Right cardiac atrium (tissue), 5 donors: Measurements from ENCODE around the gene ALDH3B2. TPM values are rescaled to one million over a fixed set of nuclear protein-coding genes. Genes with fewer than 3 reads are reported as not detected.
A peak's percentile ranks its signal among the peaks of the same experiment; 100 is the strongest.

ENCODE experiments used
- ATAC-seq, 2 donors: fragments of 200-7000 bp; cut with Tn5 transposase; one replicate each; pipeline versions ENCODE4 v1.8.0 to v1.9.1; 2020; ENCODE audit warnings: moderate library complexity in 2 of 2, mild to moderate bottlenecking in 1 of 2
- DNase-seq, 3 donors: peaks; one replicate each; pipeline ENCODE4 v3.0.0-alpha.2; 2020
- H3K27ac ChIP-seq: one replicate; pipeline ENCODE4 v1.5.1; 2013; ENCODE audit warnings: mild to moderate bottlenecking, low read length, control low read depth, moderate library complexity
- H3K27me3 ChIP-seq: one replicate; pipeline ENCODE4 v1.6.1; 2013; ENCODE audit not compliant: control insufficient read depth, insufficient read depth
- H3K4me1 ChIP-seq: one replicate; pipeline ENCODE4 v1.6.1; 2013; ENCODE audit warnings: low read length; ENCODE audit not compliant: control insufficient read depth, insufficient read depth
- H3K4me3 ChIP-seq: one replicate; pipeline ENCODE4 v1.5.1; 2013; ENCODE audit warnings: low read length, control low read depth
- H3K9me3 ChIP-seq: one replicate; pipeline ENCODE4 v1.6.1; 2013; ENCODE audit warnings: low read length; ENCODE audit not compliant: control insufficient read depth
- WGBS: extraction: QIAGEN DNeasy Blood & Tissue Kit; methylation state at CpG from one replicate; pipeline ENCODE4 v1.1.7; 2013; 5-methylcytosine and 5-hydroxymethylcytosine counted together
- intact Hi-C, 4 donors: fragments of 100-400 bp; cut with DNase I; formaldehyde crosslinking; loops; one replicate each; pipeline versions ENCODE4 v1.11.0 to v1.14.0; 2022 to 2023
- polyA plus RNA-seq: library from polyadenylated mRNA; stranded (reverse); fragments of 200-250 nt; gene quantifications from one replicate; pipeline ENCODE4 v1.2.3, GENCODE V29; 2013
- total RNA-seq, 4 donors: library from RNA; stranded (reverse); fragmentation: NEBNext Ultra II Directional; extraction: Animal tissue kit (Norgen Biotek cat#: 25700); gene quantifications; one replicate each; pipeline ENCODE4 v1.2.1, GENCODE V29; 2021
- donor health status: healthy with polysubstance abuse.
- donor health status: DM: no; HTN: yes; CAD: no.
- donor health status: DM: no; HTN: no; CAD: no.
- donor health status: DM: no; HTN: yes; CAD: no; lungs with severe emphysema.
- donor health status: DM: yes; HTN: yes; CAD: no.

ALDH3B2 gene
- total and polyA plus RNA-seq, 5 donors = not detected

GRCh38 chr11:67648140-67648795, 26.2 kb downstream of the ALDH3B2 start:
- no peak overlapping the region for H3K4me3 ChIP-seq
- no peak for ATAC-seq
- H3K4me1 ChIP-seq = no peaks in the 10 kb centered on the region
- intact Hi-C loops = no loop called here
- WGBS = 63% methylated on average over 12 of the region's 12 CpGs
- no peak overlapping the region for H3K27ac ChIP-seq
- no peaks in the 10 kb centered on the region for H3K9me3 ChIP-seq
- no peak for DNase-seq
- H3K27me3 ChIP-seq = no peaks in the 10 kb centered on the region

- Histone ChIP-seq H3K4me3 (no peak overlapping the region), H3K27me3 (no peaks in the 10 kb centered on the region), H3K9me3 (no peaks in the 10 kb centered on the region), H3K27ac (no peak overlapping the region), H3K4me1 (no peaks in the 10 kb centered on the region)
- DNase-seq (no peak), ATAC-seq (no peak)
- intact Hi-C loops = no loop called here
- 72% methylated on average over 15 of the region's 15 CpGs for WGBS
These were observed 27.0 kb downstream of the ALDH3B2 start for GRCh38 chr11:67647471-67647870.

- no peaks in the 10 kb centered on the region for H3K27me3 ChIP-seq
- ATAC-seq (peak in 1 of 2 donors; percentile 15), DNase-seq (peak in 1 of 3 donors; percentile 50)
- H3K4me1 ChIP-seq = no peaks in the 10 kb centered on the region
- intact Hi-C loops = no loop called here
- H3K27ac ChIP-seq = no peak overlapping the region
- WGBS = 77% methylated on average over 24 of the region's 24 CpGs
- no peaks in the 10 kb centered on the region for H3K9me3 ChIP-seq
- H3K4me3 ChIP-seq = no peak overlapping the region
These were observed 27.7 kb downstream of the ALDH3B2 start for GRCh38 chr11:67646535-67647336.

- intact Hi-C loops = no loop called here
- DNase-seq (peak in 1 of 3 donors; percentile 33), ATAC-seq (no peak)
- Histone ChIP-seq H3K27ac (no peak overlapping the region), H3K27me3 (no peaks in the 10 kb centered on the region), H3K9me3 (no peaks in the 10 kb centered on the region), H3K4me1 (no peaks in the 10 kb centered on the region), H3K4me3 (no peak overlapping the region)
- 77% methylated on average over 24 of the region's 24 CpGs for WGBS
These were observed 28.6 kb downstream of the ALDH3B2 start for GRCh38 chr11:67645521-67646461.

GRCh38 chr11:67644472-67645418, 29.7 kb downstream of the ALDH3B2 start:
- WGBS = 88% methylated on average over 22 of the region's 22 CpGs
- Histone ChIP-seq H3K27me3 (no peaks in the 10 kb centered on the region), H3K4me3 (no peak overlapping the region), H3K9me3 (no peaks in the 10 kb centered on the region), H3K27ac (no peak overlapping the region), H3K4me1 (no peaks in the 10 kb centered on the region)
- DNase-seq (no peak), ATAC-seq (no peak)
- intact Hi-C loops = no loop called here

- WGBS = 82% methylated on average over 5 of the region's 5 CpGs
- no peak overlapping the region for H3K4me3 ChIP-seq
- H3K4me1 ChIP-seq = no peaks in the 10 kb centered on the region
- DNase-seq = no peak
- no peak for ATAC-seq
- intact Hi-C loops = no loop called here
- no peak overlapping the region for H3K27ac ChIP-seq
- H3K9me3 ChIP-seq = no peaks in the 10 kb centered on the region
- H3K27me3 ChIP-seq = no peaks in the 10 kb centered on the region
These were observed 30.4 kb downstream of the ALDH3B2 start for GRCh38 chr11:67644042-67644441.

GRCh38 chr11:67642173-67643120, 32.0 kb downstream of the ALDH3B2 start:
- Histone ChIP-seq H3K27me3 (no peaks in the 10 kb centered on the region), H3K27ac (no peak overlapping the region), H3K4me3 (no peak overlapping the region), H3K4me1 (no peaks in the 10 kb centered on the region), H3K9me3 (no peaks in the 10 kb centered on the region)
- WGBS = 88% methylated on average over 15 of the region's 15 CpGs
- intact Hi-C loops = no loop called here
- no peak for ATAC-seq
- DNase-seq = no peak

- DNase-seq (peak in 1 of 3 donors; percentile 47), ATAC-seq (no peak)
- no peak overlapping the region for H3K4me3 ChIP-seq
- no peaks in the 10 kb centered on the region for H3K9me3 ChIP-seq
- 76% methylated on average over 28 of the region's 28 CpGs for WGBS
- intact Hi-C loops = no loop called here
- no peak overlapping the region for H3K27ac ChIP-seq
- no peaks in the 10 kb centered on the region for H3K27me3 ChIP-seq
- H3K4me1 ChIP-seq = no peaks in the 10 kb centered on the region
These were observed 32.9 kb downstream of the ALDH3B2 start for GRCh38 chr11:67641338-67642172.

GRCh38 chr11:67640758-67641337, 33.6 kb downstream of the ALDH3B2 start:
- ATAC-seq = no peak
- Histone ChIP-seq H3K9me3 (no peaks in the 10 kb centered on the region), H3K27me3 (no peaks in the 10 kb centered on the region), H3K4me3 (no peak overlapping the region), H3K27ac (no peak overlapping the region), H3K4me1 (no peaks in the 10 kb centered on the region)
- intact Hi-C loops = no loop called here
- no peak for DNase-seq
- WGBS = 72% methylated on average over 12 of the region's 12 CpGs
